Fibroblast of lung (primary cell): ENCODE results near the gene DCST2. TPM values are rescaled to one million over a fixed set of nuclear protein-coding genes. Genes with fewer than 3 reads are reported as not detected.

Source experiments
- DNase-seq, 2 donors: peaks; one replicate each; pipeline versions ENCODE4 v3.0.0 to v3.0.0-alpha.2; 2010; ENCODE audit warnings: low read depth in 2 of 2
- H2AFZ ChIP-seq: 2 replicates; pipeline ENCODE4 v1.5.1; 2012; ENCODE audit warnings: low read length, control low read depth, inconsistent platforms
- H3K27ac ChIP-seq: 2 replicates; pipeline ENCODE4 v1.5.1; 2011; ENCODE audit warnings: low read length, control low read depth; ENCODE audit not compliant: insufficient read depth
- H3K27me3 ChIP-seq: 2 replicates; pipeline ENCODE4 v1.5.1; 2011; ENCODE audit warnings: mild to moderate bottlenecking, low read length; ENCODE audit not compliant: control insufficient read depth, insufficient read depth
- H3K36me3 ChIP-seq: 2 replicates; pipeline ENCODE4 v1.5.1; 2011; ENCODE audit warnings: low read length; ENCODE audit not compliant: control insufficient read depth, insufficient read depth
- H3K4me1 ChIP-seq: 2 replicates; pipeline ENCODE4 v1.5.1; 2011; ENCODE audit warnings: low read length; ENCODE audit not compliant: control insufficient read depth, insufficient read depth; ENCODE audit errors: extremely low read depth
- H3K4me2 ChIP-seq: 2 replicates; pipeline ENCODE4 v1.5.1; 2011; ENCODE audit warnings: low read length, control low read depth; ENCODE audit not compliant: insufficient read depth; ENCODE audit errors: extremely low read depth
- H3K4me3 ChIP-seq, 4 experiments: fragments of 200-600 bp in 1 of 4; sonication (generic) in 1 of 4; replicated peaks in 1 of 4; 2 replicates each; pipeline ENCODE4 v1.5.1; 2011 to 2016; ENCODE audit warnings: low read length in 4 of 4, low read depth in 3 of 4, mild to moderate bottlenecking in 3 of 4, control low read depth in 2 of 4, inconsistent platforms in 1 of 4, mixed read lengths in 1 of 4; ENCODE audit not compliant: insufficient read depth in 1 of 4; ENCODE audit errors: control extremely low read depth in 1 of 4
- H3K79me2 ChIP-seq: 2 replicates; pipeline ENCODE4 v1.5.1; 2012; ENCODE audit warnings: mild to moderate bottlenecking, low read length, inconsistent platforms; ENCODE audit not compliant: control insufficient read depth, insufficient read depth
- H3K9ac ChIP-seq: 2 replicates; pipeline ENCODE4 v1.5.1; 2011; ENCODE audit warnings: mild to moderate bottlenecking, low read length, control low read depth; ENCODE audit not compliant: insufficient read depth
- H3K9me3 ChIP-seq: 2 replicates; pipeline ENCODE4 v1.5.1; 2012; ENCODE audit warnings: low read depth, low read length; ENCODE audit not compliant: control insufficient read depth, insufficient read depth
- H4K20me1 ChIP-seq: 2 replicates; pipeline ENCODE4 v1.5.1; 2011; ENCODE audit warnings: low read length; ENCODE audit not compliant: control insufficient read depth, insufficient read depth; ENCODE audit errors: extremely low read depth
- CTCF ChIP-seq, 2 donors: IDR thresholded peaks in 1 of 2; conservative IDR thresholded peaks in 1 of 2; 1 replicate in 1 of 2; 2 replicates in 1 of 2; pipeline ENCODE4 v1.5.1; 2011 to 2012; ENCODE audit warnings: low read length in 2 of 2, control low read depth in 1 of 2, inconsistent platforms in 1 of 2, low read depth in 1 of 2, mild to moderate bottlenecking in 1 of 2
- EZH2 ChIP-seq: IDR thresholded peaks from 2 replicates; pipeline ENCODE4 v1.5.1; 2012; ENCODE audit warnings: low read length, control low read depth, mild to moderate bottlenecking; ENCODE audit errors: missing control alignments
- polyA plus RNA-seq, 2 donors: library from polyadenylated mRNA; depleted of rRNA in 1 of 2; stranded (reverse) in 1 of 2; unstranded in 1 of 2; fragments of >200 nt; gene quantifications; 2 replicates each; pipeline ENCODE4 v1.2.1, GENCODE V29; 2011 to 2012; ENCODE audit warnings: missing spikeins in 1 of 2
- total RNA-seq: library from RNA; depleted of rRNA; stranded (reverse); fragments of >200 nt; gene quantifications from 2 replicates; pipeline ENCODE4 v1.2.1, GENCODE V29; 2014

The DCST2 gene
- total and polyA plus RNA-seq, 2 donors (not counting 1 experiment from before 2014, with no cell fraction given) = 0.06 to 0.17 TPM

GRCh38 chr1:155004352-155005075, 29.1 kb downstream of the DCST2 start:
- peak overlapping the region; percentile 36 for H3K9ac ChIP-seq
- no peak overlapping the region for H2AFZ ChIP-seq
- peak overlapping the region; percentile 88 for H3K4me2 ChIP-seq
- H3K4me3 ChIP-seq = peak overlapping the region; percentile 74 to 96 (median 86)
- H3K4me1 ChIP-seq = peaks cover 24% of the 10 kb centered on the region
- DNase-seq = peak in 1 of 2 donors; percentile 41
- TF ChIP-seq CTCF (conservative IDR thresholded peaks at IDR 0.05 in 1 of 2, IDR thresholded peaks at IDR 0.05 in 1 of 2; ENCODE audit: low read depth in 1 of 2, low read length in 2 of 2) (no peak), EZH2 (no peak)
- H3K79me2 ChIP-seq = peaks cover 16% of the 10 kb centered on the region
- H3K9me3 ChIP-seq = no peaks in the 10 kb centered on the region
- no peaks in the 10 kb centered on the region for H4K20me1 ChIP-seq
- peak overlapping the region; percentile 84 for H3K27ac ChIP-seq
- no peaks in the 10 kb centered on the region for H3K27me3 ChIP-seq
- no peaks in the 10 kb centered on the region for H3K36me3 ChIP-seq

DNA sequence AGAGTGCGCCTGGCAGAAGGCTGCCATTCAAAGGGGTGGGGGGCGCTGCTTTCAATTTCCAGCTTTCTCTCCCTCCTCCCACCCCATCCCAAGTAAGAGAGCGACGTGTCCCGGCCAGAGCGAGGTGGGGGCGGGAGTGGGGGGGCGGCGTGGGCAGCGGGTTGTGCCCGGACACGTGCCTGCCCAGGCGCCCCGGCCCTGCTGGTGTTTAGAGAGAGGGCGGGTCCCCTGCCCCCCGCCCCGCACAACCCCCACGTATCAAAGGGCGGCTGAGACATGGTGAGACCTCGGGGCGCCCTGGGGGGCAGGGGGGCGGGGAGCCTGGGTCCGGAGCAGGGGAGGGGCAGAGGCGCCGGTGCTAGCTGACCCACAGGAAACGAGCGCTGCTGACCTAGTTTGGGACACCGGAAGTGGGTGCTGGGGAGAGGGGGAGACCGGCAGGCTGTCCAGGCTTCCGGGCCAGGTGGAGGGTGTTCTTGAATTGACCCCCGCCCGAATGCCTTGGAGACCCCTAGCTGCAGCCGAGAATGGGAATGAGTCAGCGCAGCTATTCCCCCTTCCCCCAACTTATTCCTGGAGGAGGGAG, 29.7 kb downstream of the DCST2 start:
- Histone ChIP-seq H2AFZ (no peak overlapping the region), H3K9ac (peak overlapping the region; percentile 62), H3K27me3 (no peaks in the 10 kb centered on the region), H3K4me1 (peaks cover 26% of the 10 kb centered on the region), H3K79me2 (peaks cover 16% of the 10 kb centered on the region), H3K27ac (peak overlapping the region; percentile 84), H4K20me1 (no peaks in the 10 kb centered on the region), H3K4me3 (peak overlapping the region; percentile 83 to 96 (median 91)), H3K36me3 (no peaks in the 10 kb centered on the region), H3K9me3 (no peaks in the 10 kb centered on the region), H3K4me2 (peak overlapping the region; percentile 88)
- TF ChIP-seq CTCF (conservative IDR thresholded peaks at IDR 0.05 in 1 of 2, IDR thresholded peaks at IDR 0.05 in 1 of 2; ENCODE audit: low read depth in 1 of 2, low read length in 2 of 2) (no peak), EZH2 (no peak)
- DNase-seq = peak; percentile 59 to 61

DNA sequence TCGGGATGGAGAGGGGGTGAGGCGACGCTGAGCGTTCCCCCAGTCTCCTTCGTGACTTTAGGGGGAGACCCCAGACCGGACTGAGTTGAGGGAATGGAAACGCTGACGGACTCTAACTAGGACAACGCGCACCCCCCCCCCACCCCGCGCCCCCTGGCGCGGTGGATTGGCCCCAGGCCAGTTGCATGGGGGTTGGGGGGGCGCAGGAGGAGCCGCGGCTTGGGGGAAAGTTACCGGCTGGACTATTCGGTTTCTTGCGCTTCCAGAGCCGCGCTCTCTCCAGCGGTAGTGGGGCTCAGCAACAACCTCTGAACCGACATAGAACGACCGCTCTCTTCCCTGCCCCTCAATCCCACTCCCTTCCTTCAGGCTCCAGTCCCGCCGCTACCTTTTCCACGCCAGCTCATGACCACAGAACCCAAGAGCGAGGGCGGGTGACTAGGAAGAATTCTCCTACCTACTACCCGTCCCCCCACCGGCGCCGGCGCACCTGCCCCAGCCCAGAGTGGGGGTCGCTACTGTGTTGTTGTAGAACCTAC, 30.3 kb downstream of the DCST2 start:
- TF ChIP-seq EZH2 (no peak), CTCF (conservative IDR thresholded peaks at IDR 0.05 in 1 of 2, IDR thresholded peaks at IDR 0.05 in 1 of 2; ENCODE audit: low read depth in 1 of 2, low read length in 2 of 2) (no peak)
- Histone ChIP-seq H2AFZ (no peak overlapping the region), H3K4me1 (peaks cover 26% of the 10 kb centered on the region), H3K9me3 (no peaks in the 10 kb centered on the region), H4K20me1 (no peaks in the 10 kb centered on the region), H3K4me3 (peak overlapping the region; percentile 83 to 96 (median 91)), H3K79me2 (peaks cover 16% of the 10 kb centered on the region), H3K9ac (peak overlapping the region; percentile 62), H3K27ac (peak overlapping the region; percentile 84), H3K4me2 (peak overlapping the region; percentile 92), H3K27me3 (no peaks in the 10 kb centered on the region), H3K36me3 (no peaks in the 10 kb centered on the region)
- DNase-seq = peak; percentile 22 to 42
